22Rv1 (cell line): Measurements from ENCODE around the gene PLEKHA4.
"Not testable (repeated sequence)": the region's sequence is repeated elsewhere in the genome, so short reads cannot be mapped to it uniquely, and the experiment has no call there.

Experiments
- H3K27ac ChIP-seq: fragments of 450-650 bp; 2 replicates; pipeline ENCODE4 v1.5.1; 2017
- ZFX ChIP-seq: fragments of 450-650 bp; IDR thresholded peaks from 2 replicates; pipeline ENCODE4 v1.6.1; 2017; ENCODE audit warnings: antibody characterized with exemption, borderline replicate concordance
- TF ChIP-seq, protein P1 (sequence below): fragments of 450-650 bp; IDR thresholded peaks from 2 replicates; pipeline ENCODE4 v1.5.1; 2017; ENCODE audit warnings: mild to moderate bottlenecking

Gene PLEKHA4

DNA sequence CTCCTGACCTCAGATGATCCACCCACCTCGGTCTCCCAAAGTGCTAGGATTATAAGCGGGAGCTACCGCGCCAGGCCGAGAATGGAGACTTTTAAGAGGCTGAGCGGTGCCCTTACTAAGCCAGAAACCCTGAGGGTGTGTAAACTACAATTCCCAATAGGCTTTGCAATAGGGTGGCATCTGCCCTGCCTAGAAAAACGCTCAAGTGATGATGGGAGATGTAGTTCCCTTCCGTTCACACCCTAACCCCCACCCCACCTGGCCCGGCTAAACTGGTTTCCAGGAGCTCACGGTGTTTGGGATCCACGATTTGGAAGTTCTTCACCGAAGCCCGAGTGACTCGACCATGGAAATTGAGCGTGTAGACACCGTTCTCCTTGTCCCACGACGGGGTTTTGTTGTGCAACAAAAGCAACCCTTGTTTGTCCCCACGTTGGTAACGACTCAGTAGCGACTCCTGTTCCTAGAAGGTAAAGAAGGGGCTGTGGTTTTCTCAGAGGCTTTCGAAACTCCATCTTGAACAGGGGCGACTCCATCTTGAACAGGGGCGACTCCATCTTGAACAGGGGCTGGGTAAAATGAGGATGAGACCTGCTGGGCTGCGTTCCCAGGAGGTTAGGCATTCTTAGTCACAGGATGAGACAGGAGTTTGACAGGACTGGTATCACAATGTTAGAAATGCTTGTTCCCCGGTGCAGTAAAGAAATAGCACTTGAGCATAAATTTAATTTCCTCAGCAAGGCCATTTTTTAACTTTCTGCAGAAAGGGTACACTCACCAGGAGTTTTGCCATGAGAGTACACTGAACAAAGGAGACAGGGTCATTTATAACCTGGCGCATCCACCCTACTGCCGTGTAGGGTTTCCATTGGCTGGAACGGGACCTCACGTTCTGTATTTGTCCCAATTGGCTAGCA is 13.6 kb upstream of the PLEKHA4 start:
- TF ChIP-seq, protein P1, sequence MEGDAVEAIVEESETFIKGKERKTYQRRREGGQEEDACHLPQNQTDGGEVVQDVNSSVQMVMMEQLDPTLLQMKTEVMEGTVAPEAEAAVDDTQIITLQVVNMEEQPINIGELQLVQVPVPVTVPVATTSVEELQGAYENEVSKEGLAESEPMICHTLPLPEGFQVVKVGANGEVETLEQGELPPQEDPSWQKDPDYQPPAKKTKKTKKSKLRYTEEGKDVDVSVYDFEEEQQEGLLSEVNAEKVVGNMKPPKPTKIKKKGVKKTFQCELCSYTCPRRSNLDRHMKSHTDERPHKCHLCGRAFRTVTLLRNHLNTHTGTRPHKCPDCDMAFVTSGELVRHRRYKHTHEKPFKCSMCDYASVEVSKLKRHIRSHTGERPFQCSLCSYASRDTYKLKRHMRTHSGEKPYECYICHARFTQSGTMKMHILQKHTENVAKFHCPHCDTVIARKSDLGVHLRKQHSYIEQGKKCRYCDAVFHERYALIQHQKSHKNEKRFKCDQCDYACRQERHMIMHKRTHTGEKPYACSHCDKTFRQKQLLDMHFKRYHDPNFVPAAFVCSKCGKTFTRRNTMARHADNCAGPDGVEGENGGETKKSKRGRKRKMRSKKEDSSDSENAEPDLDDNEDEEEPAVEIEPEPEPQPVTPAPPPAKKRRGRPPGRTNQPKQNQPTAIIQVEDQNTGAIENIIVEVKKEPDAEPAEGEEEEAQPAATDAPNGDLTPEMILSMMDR: no peak
- TF ChIP-seq ZFX: no peak
- no peak overlapping the region for H3K27ac ChIP-seq

DNA sequence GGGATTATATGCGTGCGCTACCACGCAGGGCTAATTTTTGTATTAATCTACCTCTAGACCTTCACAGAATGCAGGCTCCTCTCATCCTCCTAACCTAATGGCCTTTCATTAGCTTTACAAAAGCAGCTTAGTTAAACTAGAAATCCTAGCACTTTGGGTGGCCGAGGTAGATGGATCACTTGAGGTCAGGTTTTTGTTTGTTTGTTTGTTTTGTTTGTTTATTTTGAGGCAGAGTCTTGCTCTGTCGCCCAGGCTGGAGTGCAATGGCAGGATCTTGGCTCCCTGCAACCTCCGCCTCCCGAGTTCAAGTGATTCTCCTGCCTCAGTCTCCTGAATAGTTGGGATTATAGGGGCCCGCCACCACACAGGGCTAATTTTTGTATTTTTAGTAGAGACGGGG is 11.3 kb upstream of the PLEKHA4 start:
- H3K27ac ChIP-seq: not testable (repeated sequence)

- TF ChIP-seq, protein P1: no peak
- TF ChIP-seq ZFX: no peak
- no peak overlapping the region for H3K27ac ChIP-seq
Observed at GRCh38 chr19:48879025-48879637, 10.7 kb upstream of the PLEKHA4 start.

DNA sequence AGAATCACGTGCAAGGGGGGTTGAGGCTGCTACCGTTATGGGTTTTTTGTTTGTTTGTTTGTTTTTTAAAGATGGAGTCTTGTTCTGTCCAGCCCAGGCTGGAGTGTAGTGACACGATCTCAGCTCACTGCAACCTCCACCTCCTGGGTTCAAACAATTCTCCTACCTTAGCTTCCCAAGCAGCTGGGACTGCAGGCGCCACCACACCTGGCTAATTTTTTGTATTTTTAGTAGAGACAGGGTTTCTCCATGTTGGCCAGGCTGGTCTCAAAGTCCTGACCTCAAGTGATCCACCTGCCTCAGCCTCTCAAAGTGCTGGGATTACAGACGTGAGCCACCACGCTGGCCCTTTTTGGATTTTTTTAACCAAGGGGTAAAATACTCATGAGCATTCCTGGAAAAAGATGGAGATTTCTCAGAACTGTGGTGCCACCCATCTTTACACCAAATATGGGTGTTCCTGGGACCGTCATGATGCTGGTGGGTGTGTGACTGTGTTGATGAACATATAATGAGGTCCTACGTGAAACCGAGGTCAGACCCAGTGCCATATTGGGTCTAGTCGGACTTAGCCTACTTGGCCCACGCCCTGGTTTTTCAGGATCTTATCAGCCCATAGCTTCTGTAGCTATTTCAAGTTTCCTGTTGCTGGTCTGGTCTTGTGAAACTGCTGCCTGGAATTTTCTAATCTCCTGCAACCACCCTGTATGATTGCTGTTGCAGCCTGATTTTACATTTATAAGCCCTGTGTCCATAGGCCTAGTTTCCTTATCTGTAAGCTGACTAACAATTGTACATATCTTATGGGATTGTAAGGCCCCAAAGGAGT is 10.0 kb upstream of the PLEKHA4 start:
- TF ChIP-seq, protein P1: no peak
- TF ChIP-seq ZFX: no peak
- H3K27ac ChIP-seq: no peak overlapping the region

GRCh38 chr19:48877855-48878195 is 9.4 kb upstream of the PLEKHA4 start:
- H3K27ac ChIP-seq: no peak overlapping the region
- no peak for TF ChIP-seq ZFX
- TF ChIP-seq, protein P1: no peak

- peak overlapping the region; percentile 95 for H3K27ac ChIP-seq
Observed at GRCh38 chr19:48876043-48876981, 7.9 kb upstream of the PLEKHA4 start.

DNA sequence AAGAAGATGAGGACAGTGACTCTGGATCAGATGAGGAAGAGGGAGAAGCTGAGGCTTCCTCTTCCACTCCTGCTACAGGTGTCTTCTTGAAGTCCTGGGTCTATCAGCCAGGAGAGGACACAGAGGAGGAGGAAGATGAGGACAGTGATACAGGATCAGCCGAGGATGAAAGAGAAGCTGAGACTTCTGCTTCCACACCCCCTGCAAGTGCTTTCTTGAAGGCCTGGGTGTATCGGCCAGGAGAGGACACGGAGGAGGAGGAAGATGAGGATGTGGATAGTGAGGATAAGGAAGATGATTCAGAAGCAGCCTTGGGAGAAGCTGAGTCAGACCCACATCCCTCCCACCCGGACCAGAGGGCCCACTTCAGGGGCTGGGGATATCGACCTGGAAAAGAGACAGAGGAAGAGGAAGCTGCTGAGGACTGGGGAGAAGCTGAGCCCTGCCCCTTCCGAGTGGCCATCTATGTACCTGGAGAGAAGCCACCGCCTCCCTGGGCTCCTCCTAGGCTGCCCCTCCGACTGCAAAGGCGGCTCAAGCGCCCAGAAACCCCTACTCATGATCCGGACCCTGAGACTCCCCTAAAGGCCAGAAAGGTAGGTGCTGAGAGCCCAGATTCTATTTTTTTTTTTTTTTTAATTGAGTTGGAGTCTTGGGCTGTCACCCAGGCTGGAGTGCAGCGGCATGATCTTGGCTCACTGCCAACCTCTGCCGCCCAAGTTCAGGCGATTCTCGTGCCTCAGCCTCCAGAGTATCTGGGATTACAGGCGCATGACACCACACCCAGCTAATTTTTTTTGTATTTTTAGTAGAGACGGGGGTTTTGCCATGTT is 6.1 kb upstream of the PLEKHA4 start:
- peak overlapping the region; percentile 95 for H3K27ac ChIP-seq
- TF ChIP-seq ZFX: no peak
- TF ChIP-seq, protein P1: no peak
